ENCODE results near the gene UGT1A6.
"Not testable (repeated sequence)": the region's sequence is repeated elsewhere in the genome, so short reads cannot be mapped to it uniquely, and the experiment has no call there.

Gene UGT1A6

DNA sequence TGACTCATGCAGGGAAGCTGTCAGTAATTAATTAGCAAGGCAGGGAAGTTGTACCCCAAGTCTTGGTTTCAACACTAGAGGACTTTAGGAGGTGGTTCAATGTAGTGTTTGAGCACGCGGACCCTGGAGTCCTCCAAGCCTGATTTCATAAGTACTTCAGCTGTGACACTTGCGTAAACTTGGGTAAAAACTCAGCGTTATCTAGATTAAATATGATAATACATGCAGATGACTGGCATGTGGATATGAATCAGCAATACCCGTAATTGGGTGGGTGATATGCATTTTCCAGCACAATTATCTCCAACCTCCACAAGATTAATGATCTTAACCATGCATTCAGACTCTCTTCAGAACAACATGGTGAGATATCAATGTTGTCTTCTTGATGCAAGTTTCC lies 5.8 kb upstream of the UGT1A6 start:
- DNase-seq (ENCODE audit: low spot score): no peak

DNA sequence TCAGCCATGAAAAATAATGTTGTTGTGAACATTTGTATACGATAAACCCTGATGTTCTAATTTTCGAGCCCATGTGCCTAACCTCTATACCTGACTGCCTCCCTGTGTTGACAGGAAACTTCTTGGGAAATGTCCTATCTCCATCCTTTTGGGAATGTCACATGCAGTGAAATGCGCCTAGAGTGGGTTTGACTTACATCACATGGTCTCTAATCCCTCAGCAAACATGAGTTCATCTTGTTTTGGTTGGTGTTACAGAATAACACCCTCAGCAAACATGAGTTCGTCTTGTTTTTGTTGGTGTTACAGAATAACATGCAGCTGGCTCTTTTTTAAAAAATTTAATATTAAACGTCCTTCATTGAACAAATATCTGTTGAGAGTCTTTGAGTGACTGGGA lies 4.3 kb upstream of the UGT1A6 start:
- no peak for DNase-seq (ENCODE audit: low spot score)

DNA sequence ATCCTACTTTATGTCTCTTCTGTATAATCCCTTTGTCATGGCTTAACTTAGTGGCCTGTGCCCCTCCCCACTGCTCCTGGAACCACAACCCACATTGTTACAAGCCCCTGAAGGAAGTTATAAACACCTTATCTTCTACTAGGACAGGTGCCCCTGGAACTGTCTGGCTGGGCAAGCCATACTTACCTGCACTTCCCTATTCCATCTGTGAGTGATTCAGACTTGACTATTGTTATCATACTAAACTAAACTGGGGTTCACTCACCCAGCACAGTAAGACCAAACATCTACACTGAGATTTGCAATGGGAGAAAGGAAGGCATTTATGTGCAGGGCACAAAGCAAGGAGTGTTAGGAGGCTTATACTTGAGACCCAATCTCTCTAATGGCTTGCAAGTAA lies 3.7 kb upstream of the UGT1A6 start:
- no peak for DNase-seq (ENCODE audit: low spot score)

DNA sequence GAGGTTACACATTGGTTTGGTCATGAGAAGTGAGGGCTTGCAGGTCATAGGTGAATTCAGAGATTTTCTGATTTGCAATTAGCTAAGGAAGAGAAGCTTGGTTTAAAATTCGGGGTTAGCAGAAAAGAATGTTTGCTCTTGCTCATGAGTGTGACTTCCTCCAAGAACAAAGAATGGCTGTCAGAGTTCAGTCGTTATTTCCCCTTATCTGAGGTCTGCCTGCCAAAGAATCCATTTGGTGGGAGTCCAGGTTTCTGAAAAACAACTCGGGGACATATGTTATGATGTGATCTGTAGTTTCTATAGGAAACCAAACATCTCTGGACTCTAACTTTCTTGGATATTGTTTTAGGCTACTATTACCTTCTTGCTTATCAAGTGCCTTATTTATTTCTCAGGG lies 3.2 kb upstream of the UGT1A6 start:
- no peak for DNase-seq (ENCODE audit: low spot score)

DNA sequence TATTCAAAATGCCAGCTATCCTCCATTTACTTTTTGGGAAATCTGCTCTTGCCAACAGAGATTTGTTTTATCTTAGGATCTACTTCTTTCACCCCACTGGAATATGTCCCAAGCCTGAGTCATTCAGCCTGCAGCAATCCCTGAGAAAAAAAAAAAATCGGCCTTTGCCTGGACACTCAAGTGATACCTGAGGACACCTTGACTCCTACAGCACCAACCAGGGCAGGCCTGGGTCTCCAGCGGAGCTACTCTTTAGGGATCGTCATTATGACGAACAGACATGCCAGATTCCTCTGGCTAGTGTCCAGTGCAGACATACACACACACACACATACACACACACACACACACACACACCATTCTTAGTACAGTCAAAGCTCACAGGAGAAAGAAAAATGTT lies 2.2 kb upstream of the UGT1A6 start:
- no peak for DNase-seq (ENCODE audit: low spot score)

DNA sequence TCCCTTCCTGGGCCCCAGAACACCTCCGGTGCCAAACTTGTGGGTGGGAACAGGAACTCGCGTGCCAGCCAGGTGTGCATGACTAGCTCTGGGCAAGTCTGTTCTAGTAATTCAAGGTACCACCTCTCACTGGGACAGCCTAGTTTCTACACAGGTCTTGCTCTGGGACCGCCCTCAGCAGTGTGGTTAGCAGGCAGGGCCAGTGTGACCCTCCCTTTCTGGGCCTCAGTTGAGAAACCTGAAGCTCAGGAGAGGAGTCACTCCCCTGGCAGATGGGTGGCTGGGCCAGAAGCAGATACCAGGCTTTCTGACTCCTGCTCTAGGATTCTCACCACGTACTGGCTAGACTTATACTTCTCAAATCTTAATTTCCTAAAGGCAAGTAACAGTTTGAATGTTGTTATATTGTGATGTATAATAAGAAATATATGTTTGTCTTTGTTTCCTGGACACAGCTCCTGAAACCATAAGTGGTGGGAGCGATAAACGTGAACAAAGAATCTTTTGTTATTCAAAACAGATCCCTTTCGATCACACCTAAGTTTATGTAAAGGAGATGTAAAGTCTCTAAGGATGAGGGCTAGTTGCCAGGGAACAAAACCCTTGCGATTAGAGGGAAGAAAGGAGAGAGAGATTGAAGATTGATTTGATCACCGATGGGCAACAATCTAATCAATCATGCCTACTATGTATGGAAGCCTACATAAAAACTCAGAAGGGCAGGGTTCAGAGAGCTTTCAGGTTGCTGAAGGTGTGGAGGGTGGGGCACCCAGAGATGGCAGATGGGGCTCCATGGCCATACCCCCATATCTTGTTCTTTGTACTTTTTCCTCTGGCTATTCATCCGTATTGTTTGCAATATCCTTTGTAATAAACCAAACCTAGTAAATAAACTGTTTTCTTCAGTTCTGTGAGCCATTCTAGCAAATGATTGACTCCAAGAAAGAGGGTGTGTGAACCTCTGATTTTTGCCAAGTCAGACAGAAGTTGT lies 952 bp upstream of the UGT1A6 start:
- no peak for DNase-seq (ENCODE audit: low spot score)

DNA sequence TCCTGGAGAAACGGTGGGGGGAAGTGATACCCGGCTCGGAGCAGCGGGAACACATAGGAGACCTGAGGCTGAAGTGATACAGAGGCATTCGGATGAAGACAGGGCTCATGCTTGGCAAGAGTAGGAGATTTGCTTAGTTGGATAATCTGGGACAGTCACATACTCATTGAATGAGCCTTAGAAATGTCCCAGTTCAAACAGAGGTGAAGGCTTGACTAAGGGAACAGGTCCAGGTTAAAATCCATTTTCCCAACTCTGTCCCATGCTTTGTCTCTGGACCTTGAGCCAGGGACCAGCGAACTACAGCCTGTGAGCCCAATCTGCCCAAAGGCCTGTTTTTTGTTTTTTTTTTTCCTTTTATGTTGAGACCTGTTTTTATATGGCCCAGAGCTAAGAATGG lies 1.3 kb downstream of the UGT1A6 start:
- no peak for DNase-seq (ENCODE audit: low spot score)

DNA sequence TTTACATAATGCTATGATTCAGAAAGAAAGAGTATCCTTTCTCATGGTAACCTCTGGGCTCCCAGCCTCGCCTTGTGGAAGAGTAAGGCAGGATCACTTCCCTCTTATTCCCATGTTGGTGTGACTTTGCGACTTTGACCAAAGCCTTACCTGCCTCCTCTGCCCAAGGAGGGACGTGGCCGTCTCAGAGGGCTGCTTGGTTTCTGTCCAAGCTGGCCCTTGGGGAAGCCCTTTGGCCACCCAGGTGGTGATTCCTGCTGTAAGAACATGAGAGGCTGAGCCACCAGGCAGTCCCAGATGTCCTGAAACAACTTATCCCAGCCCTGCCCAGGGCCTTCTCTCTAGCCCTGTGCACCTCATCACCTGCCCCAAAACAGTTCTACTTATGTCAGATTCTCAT lies 6.0 kb downstream of the UGT1A6 start:
- no peak for DNase-seq (ENCODE audit: low spot score)

DNA sequence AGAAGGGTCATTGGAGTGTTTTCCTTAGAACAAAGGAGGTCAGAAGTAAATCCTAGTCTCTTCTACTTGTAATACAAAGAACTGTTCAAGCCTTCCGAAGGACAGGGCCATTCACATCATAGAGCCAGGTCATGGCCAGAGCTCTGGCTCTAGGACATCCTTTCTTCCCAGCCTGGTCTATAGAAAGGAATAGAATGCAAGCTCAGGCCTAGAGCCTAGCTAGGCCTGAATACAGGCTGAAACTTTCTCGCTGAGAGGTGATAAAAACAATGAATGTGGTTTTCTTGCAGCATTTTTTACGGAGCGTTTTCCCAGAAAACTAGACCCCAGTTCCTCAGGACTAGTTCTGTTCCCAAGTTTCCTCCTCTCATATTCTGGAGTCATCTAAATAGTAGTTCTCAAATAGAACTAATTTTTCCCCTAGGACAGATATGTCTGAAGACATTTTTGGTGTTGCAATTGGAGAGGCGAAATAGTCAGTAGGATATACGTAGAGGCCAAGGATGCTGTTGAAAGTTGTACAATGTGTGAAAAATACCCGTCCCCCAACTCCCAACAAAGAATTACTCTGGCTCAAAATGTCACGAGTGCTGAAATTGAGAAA lies 6.8 kb downstream of the UGT1A6 start:
- DNase-seq (ENCODE audit: low spot score): no peak

DNA sequence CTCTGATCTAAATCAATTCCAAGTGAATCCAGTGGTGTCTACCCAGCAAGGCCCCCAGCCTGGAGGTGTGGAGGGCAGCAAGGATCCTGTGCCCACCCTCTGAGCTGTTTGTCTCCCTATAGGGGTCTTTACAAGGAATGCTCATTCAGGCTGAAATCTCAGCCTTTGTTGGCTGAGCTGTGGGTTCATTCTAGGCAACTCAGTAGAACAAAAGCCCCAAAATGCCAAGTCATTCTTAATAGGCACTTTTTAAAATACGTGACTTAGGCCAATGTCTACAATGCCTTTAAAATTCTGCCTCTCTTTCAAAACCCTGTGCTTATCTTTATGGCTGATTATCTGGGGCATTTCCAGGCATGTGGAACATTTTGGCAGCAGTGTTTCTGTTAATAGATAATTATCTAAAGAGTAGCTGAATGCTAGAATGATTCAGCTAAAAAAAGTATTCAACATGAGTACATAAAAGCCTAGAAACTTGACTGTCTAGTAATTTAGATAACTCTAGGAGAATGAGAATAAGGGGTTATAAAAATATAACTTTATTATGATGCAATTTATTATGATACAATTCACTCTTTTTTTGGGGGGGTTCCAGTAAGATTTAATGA lies 7.4 kb downstream of the UGT1A6 start:
- DNase-seq (ENCODE audit: low spot score): no peak

DNA sequence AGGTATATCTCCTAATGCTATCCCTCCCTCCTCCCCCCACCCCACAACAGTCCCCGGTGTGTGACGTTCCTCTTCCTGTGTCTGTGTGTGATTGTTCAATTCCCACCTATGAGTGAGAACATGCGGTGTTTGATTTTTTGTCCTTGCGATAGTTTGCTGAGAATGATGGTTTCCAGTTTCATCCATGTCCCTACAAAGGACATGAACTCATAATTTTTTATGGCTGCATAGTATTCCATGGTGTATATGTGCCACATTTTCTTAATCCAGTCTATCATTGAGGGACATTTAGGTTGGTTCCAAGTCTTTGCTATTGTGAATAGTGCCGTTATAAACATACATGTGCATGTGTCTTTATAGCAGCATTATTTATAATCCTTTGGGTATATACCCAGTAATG lies 8.2 kb downstream of the UGT1A6 start:
- not testable (repeated sequence) for DNase-seq (ENCODE audit: low spot score)

DNA sequence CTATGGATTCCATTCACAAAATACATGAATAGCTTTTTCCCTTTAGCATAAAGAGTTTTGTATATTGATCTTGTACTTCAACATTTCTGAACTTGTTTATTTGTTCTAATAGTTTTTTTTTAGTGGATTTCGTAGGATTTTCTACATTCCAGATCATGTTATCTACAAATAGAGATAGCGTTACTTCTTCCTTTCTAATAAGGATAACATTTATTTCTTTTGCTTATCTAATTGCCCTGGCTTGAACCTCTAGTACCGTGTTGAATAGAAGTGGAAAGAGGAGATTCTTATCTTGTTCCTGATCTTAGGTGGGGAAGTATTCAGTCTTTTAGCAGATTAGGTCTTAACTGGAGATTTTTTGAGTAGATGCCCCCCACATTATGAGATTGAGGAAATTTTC lies 9.5 kb downstream of the UGT1A6 start:
- DNase-seq (ENCODE audit: low spot score): no peak

DNA sequence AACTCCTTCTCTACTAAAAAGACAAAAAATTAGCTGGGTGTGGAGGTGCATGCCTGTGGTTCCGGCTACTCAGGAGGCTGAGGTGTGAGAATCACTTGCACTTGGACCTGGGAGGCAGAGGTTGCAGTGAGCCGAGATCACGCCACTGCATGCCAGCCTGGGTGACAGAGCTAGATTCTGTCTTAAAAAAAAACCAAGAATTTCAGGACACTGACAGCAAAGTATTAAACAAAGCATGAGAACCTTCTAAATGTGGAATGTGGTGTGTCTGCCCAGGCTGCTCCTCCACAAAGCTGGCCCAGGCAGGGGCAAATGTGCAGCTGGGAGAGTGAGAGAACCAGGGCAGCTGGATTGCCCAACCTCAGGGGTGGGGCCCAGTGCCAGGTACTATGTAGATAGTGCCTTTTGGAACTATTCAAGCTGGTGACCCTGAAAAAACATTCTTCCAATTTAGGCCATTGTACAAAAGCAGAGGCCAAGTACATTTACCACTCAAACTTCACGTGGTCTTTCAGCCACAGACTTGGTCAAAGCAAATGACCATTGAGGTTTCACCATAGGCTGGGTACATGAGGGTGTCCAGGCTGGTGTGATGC lies 13.3 kb downstream of the UGT1A6 start:
- no peak for DNase-seq (ENCODE audit: low spot score)

DNA sequence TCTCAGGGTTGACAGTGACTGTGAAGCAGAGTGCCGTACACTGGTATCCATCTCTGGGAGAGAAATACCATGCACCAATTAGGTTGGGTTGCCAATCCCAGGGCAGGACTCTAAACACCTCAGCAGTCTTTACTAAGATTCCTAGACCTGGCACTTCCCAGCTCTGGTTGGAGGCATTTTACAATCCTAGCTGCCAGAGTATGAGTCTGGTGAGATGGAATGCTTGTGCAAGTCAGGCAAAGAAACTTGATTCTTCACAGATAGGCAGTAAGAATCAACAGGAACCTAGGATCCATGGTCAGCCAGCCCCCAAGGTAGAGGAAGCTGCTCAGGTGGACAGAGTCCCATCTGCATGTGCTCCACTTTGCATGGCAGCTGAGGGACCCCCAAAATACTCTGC lies 14.0 kb downstream of the UGT1A6 start:
- DNase-seq (ENCODE audit: low spot score): no peak

DNA sequence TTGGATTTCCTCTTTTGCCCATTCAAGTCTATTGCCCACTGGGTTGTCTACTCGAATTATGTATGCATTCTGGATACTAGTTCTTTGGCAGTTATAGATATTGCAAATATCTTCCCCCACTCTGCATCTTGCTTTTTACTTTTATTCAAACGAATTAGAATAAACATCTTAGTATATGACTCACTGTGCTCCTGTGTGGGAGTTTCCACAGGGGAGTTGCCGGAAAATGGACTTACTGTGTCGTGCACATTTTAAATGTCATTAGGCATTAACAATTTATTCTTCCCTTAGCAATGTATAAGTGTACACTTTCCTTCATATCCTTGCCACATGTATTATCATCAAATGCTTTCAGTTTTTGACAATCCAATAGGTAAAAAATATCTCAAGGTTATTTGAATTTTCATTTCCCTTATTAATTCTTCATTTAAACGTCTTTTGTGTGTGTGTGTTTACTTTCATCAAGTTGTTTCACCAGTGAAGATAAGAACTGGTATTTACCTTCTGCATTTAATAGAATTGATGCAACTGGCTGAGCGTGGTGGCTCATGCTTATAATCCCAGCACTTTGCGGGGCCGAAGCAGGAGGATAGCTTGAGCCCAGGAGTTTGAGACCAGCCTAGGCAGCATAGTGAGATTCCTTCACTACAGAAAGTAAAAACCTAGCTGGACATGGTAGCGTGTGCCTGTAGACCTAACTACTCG lies 15.4 kb downstream of the UGT1A6 start:
- DNase-seq (ENCODE audit: low spot score): peak; percentile 70

DNA sequence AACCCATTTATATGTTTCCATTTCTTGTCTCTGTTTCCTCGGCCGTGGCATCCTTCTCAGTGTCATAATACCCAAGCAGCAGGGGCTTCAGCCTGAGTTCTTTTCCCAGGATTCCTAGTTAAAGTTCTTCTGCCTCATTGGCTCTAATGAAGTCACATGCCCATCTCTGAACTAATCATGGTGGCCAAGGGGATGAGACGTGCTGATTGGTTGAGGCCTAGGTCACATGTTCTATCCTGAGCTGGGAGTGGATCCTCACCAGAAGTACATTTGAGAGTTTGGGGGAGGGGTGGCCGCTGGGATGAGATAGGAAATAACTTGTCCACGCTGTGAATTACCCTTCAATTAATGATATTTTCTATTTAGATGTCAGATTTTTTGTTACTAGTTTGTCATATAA lies 16.3 kb downstream of the UGT1A6 start:
- DNase-seq (ENCODE audit: low spot score): no peak

DNA sequence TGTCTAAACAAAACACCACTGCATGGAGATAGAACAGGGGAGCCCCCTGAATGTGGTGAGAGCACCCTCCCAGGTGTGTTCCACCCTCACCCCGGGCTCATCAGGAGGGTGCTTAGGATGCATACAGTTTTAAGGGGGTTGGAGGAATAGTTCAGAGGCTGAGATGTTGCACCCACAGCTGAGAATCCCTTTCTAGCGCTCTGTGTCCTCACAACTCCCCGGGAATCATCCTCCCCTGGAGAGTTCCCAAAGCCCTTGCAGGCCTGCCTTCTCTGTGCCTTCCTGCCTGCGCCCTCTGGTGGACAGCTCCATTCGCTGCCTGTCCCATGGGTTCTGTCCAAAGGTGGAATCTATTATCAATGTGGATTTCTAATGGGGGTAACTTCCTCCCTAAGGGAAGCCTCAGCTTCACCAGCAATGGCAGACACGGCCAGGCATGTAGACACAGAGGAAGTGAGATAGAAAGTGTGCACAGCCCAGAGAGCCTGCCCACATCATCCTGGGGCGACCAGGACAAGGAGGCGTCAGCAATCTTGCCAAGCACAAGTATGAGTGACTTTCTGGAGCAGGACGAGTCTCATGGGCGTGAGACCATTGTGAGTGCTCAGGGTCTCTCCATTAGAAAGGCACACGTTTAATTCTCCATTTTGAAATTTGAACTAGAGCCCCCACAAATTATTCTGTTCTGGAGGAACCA lies 18.8 kb downstream of the UGT1A6 start:
- DNase-seq (ENCODE audit: low spot score): peak; percentile 65

DNA sequence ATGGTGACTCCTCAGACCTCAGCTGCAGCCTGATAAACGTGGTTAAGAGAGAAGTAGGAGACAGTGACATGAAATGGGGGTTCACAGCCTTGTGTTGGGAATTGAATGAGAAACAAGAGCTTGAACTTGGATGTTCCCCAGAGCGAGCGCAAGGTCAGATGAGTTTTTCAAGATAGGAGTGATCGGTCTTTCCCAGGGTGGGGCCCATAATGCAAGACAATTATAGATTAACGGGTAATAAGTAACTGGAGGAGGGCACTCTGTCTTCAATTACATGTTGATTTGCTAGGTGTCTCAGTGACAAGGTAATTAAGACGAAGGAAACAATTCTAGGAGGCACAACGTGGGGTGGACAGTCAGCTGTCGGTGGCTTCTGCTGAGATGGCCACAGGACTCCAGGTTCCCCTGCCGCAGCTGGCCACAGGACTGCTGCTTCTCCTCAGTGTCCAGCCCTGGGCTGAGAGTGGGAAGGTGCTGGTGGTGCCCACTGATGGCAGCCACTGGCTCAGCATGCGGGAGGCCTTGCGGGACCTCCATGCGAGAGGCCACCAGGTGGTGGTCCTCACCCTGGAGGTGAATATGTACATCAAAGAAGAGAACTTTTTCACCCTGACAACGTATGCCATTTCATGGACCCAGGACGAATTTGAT lies 20.0 kb downstream of the UGT1A6 start, which contains the start of gene UGT1A5:
Gene UGT1A5 (plus strand): TSS at position 297 of the 651 bp plus-strand sequence. CDS start 85 bp downstream, at position 382.
- no peak for DNase-seq (ENCODE audit: low spot score)

DNA sequence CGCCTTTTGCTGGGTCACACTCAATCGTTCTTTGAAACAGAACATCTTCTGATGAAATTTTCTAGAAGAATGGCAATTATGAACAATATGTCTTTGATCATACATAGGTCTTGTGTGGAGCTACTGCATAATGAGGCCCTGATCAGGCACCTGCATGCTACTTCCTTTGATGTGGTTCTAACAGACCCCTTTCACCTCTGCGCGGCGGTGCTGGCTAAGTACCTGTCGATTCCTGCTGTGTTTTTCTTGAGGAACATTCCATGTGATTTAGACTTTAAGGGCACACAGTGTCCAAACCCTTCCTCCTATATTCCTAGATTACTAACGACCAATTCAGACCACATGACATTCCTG lies 20.5 kb downstream of the UGT1A6 start:
- DNase-seq (ENCODE audit: low spot score): no peak

DNA sequence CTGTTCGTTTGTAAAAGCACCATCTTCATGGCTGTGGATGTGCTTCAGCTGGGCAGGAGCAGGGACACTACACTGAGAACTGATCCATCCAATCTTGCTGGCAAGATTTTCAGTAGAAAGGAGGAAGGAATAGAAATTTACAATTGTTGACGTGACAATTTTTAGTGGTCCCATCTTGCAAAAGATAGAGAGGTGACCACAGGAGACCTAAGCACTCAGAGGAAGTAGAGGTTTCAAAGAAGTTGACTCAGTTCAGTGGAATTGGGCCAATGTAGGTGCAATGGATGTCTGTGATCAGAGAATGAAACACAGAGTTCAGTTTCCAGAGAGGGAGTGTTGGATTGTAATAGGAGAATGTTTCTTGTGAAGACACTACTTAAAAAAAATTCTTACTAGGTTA lies 21.4 kb downstream of the UGT1A6 start:
- no peak for DNase-seq (ENCODE audit: low spot score)

DNA sequence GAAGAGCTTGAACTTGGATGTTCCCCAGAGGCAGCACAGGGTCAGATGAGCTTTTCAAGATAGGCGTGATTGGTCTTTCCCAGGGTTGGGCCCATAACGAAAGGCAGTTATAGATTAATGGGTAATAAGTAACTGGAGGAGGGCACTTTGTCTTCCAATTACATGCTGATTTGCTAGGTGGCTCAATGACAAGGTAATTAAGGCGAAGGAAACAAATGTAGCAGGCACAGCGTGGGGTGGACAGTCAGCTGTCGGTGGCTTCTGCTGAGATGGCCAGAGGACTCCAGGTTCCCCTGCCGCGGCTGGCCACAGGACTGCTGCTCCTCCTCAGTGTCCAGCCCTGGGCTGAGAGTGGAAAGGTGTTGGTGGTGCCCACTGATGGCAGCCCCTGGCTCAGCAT lies 25.9 kb downstream of the UGT1A6 start, which contains the start of gene UGT1A4:
Gene UGT1A4 (plus strand): TSS at position 185 of the 400 bp plus-strand sequence. CDS start 85 bp downstream, at position 270.
- no peak for DNase-seq (ENCODE audit: low spot score)

Data from COLO829 (cell line).